Activated CD4-positive, alpha-beta memory T cell treated with anti-CD3 and anti-CD28 coated beads for 36 hours (primary cell): ENCODE data around the gene LRRC75B. TPM values are rescaled to one million over a fixed set of nuclear protein-coding genes. Genes with fewer than 3 reads are reported as not detected.

Experiments
- CTCF ChIA-PET: fragments of 350-600 bp; sonication (Branson Sonifier 250); formaldehyde crosslinking; loops from one replicate; lab custom pipeline; 2021; ENCODE audit warnings: antibody characterized with exemption, inconsistent platforms; lab: Charles Lee
- POLR2A ChIA-PET: fragments of 350-600 bp; sonication (Branson Sonifier 250); formaldehyde crosslinking; loops from one replicate; lab custom pipeline; 2021; ENCODE audit warnings: antibody characterized with exemption; lab: Charles Lee
- DNase-seq: peaks from one replicate; pipeline ENCODE4 v3.0.0-alpha.2; 2020
- H3K27ac Mint-ChIP-seq: one replicate; pipeline ENCODE4 v1.8.0; 2021; ENCODE audit warnings: mixed read lengths
- H3K27me3 Mint-ChIP-seq: one replicate; pipeline ENCODE4 v1.8.0; 2021; ENCODE audit warnings: mixed read lengths
- H3K36me3 Mint-ChIP-seq: one replicate; pipeline ENCODE4 v1.8.0; 2021; ENCODE audit warnings: mixed read lengths
- H3K4me1 Mint-ChIP-seq: one replicate; pipeline ENCODE4 v1.8.0; 2021; ENCODE audit warnings: low read depth, mixed read lengths
- H3K4me3 Mint-ChIP-seq: one replicate; pipeline ENCODE4 v1.8.0; 2021; ENCODE audit warnings: mild to moderate bottlenecking, mixed read lengths
- H3K9me3 Mint-ChIP-seq: one replicate; pipeline ENCODE4 v1.8.0; 2021; ENCODE audit warnings: mixed read lengths
- intact Hi-C: fragments of 100-400 bp; cut with micrococcal nuclease; formaldehyde crosslinking; loops from one replicate; pipeline ENCODE4 v1.15.1; 2023
- total RNA-seq, 2 experiments: library from RNA; stranded (reverse); gene quantifications; one replicate each; pipeline ENCODE4 v1.2.3, GENCODE V29; 2021

The LRRC75B gene
- total RNA-seq, 2 experiments from 2014 or later: 1.1 to 1.2 TPM

- no peaks in the 10 kb centered on the region for H3K36me3 Mint-ChIP-seq
- no peaks in the 10 kb centered on the region for H3K9me3 Mint-ChIP-seq
- peaks cover 2% of the 10 kb centered on the region for H3K4me1 Mint-ChIP-seq
- peaks cover 6% of the 10 kb centered on the region for H3K27me3 Mint-ChIP-seq
- ChIA-PET POLR2A (no interaction called here), CTCF (no interaction called here)
- DNase-seq: no peak
- no peak overlapping the region for H3K27ac Mint-ChIP-seq
- no peak overlapping the region for H3K4me3 Mint-ChIP-seq
- intact Hi-C loops: no loop called here
Observed at GRCh38 chr22:24589518-24590030, 3.3 kb downstream of the LRRC75B start.

- POLR2A ChIA-PET: no interaction called here
- Mint-ChIP-seq H3K4me3 (no peak overlapping the region), H3K4me1 (peaks cover 2% of the 10 kb centered on the region), H3K27ac (no peak overlapping the region), H3K27me3 (peaks cover 6% of the 10 kb centered on the region), H3K9me3 (no peaks in the 10 kb centered on the region), H3K36me3 (no peaks in the 10 kb centered on the region)
- intact Hi-C loops: no loop called here
- DNase-seq: no peak
- CTCF ChIA-PET: no interaction called here
Observed at GRCh38 chr22:24588757-24589481, 4.0 kb downstream of the LRRC75B start.

GRCh38 chr22:24588381-24588756 is 4.5 kb downstream of the LRRC75B start:
- Mint-ChIP-seq H3K4me1 (peaks cover 2% of the 10 kb centered on the region), H3K4me3 (no peak overlapping the region), H3K27me3 (peaks cover 6% of the 10 kb centered on the region), H3K9me3 (no peaks in the 10 kb centered on the region), H3K36me3 (no peaks in the 10 kb centered on the region), H3K27ac (no peak overlapping the region)
- CTCF ChIA-PET: no interaction called here
- DNase-seq: no peak
- intact Hi-C loops: no loop called here
- POLR2A ChIA-PET: no interaction called here

- H3K27ac Mint-ChIP-seq: no peak overlapping the region
- H3K27me3 Mint-ChIP-seq: peaks cover 4% of the 10 kb centered on the region
- ChIA-PET CTCF (no interaction called here), POLR2A (no interaction called here)
- H3K4me3 Mint-ChIP-seq: no peak overlapping the region
- intact Hi-C loops: no loop called here
- DNase-seq: no peak
- H3K9me3 Mint-ChIP-seq: no peaks in the 10 kb centered on the region
- H3K36me3 Mint-ChIP-seq: no peaks in the 10 kb centered on the region
- H3K4me1 Mint-ChIP-seq: peaks cover 2% of the 10 kb centered on the region
Observed at GRCh38 chr22:24587948-24588347, 4.9 kb downstream of the LRRC75B start.

- Mint-ChIP-seq H3K36me3 (no peaks in the 10 kb centered on the region), H3K4me1 (peaks cover under 1% of the 10 kb centered on the region), H3K9me3 (no peaks in the 10 kb centered on the region), H3K4me3 (no peak overlapping the region), H3K27me3 (peaks cover 3% of the 10 kb centered on the region), H3K27ac (no peak overlapping the region)
- CTCF ChIA-PET: no interaction called here
- POLR2A ChIA-PET: no interaction called here
- DNase-seq: no peak
- intact Hi-C loops: no loop called here
Observed at GRCh38 chr22:24587251-24587650, 5.6 kb downstream of the LRRC75B start.

GRCh38 chr22:24585927-24586546 is 6.8 kb downstream of the LRRC75B start:
- ChIA-PET CTCF (no interaction called here), POLR2A (no interaction called here)
- Mint-ChIP-seq H3K27ac (no peak overlapping the region), H3K4me1 (no peaks in the 10 kb centered on the region), H3K36me3 (no peaks in the 10 kb centered on the region), H3K27me3 (no peaks in the 10 kb centered on the region), H3K9me3 (no peaks in the 10 kb centered on the region), H3K4me3 (no peak overlapping the region)
- no peak for DNase-seq
- intact Hi-C loops: no loop called here

GRCh38 chr22:24585461-24585860 is 7.4 kb downstream of the LRRC75B start:
- ChIA-PET CTCF (no interaction called here), POLR2A (no interaction called here)
- Mint-ChIP-seq H3K36me3 (no peaks in the 10 kb centered on the region), H3K9me3 (no peaks in the 10 kb centered on the region), H3K27ac (no peak overlapping the region), H3K4me3 (no peak overlapping the region), H3K4me1 (no peaks in the 10 kb centered on the region), H3K27me3 (no peaks in the 10 kb centered on the region)
- intact Hi-C loops: no loop called here
- no peak for DNase-seq

GRCh38 chr22:24584871-24585411 is 7.9 kb downstream of the LRRC75B start:
- intact Hi-C loops: no loop called here
- no peak for DNase-seq
- POLR2A ChIA-PET: no interaction called here

GRCh38 chr22:24584166-24584790 is 8.6 kb downstream of the LRRC75B start:
- Mint-ChIP-seq H3K36me3 (no peaks in the 10 kb centered on the region), H3K4me3 (no peak overlapping the region), H3K27ac (no peak overlapping the region), H3K9me3 (no peaks in the 10 kb centered on the region), H3K4me1 (no peaks in the 10 kb centered on the region), H3K27me3 (no peaks in the 10 kb centered on the region)
- ChIA-PET POLR2A (no interaction called here), CTCF (interaction anchor here (0.6 kb wide), 1 partner anchor 91 kb away, joined by 3 read pairs; no protein-coding TSS in a partner anchor)
- no peak for DNase-seq
- intact Hi-C loops: no loop called here

More at GRCh38 chr22:24584871-24585411, 7.9 kb downstream of the LRRC75B start:
- Mint-ChIP-seq H3K9me3 (no peaks in the 10 kb centered on the region), H3K27ac (no peak overlapping the region), H3K4me3 (no peak overlapping the region), H3K36me3 (no peaks in the 10 kb centered on the region), H3K27me3 (no peaks in the 10 kb centered on the region), H3K4me1 (no peaks in the 10 kb centered on the region)
- CTCF ChIA-PET: no interaction called here

- H3K9me3 Mint-ChIP-seq: no peaks in the 10 kb centered on the region
- no peaks in the 10 kb centered on the region for H3K36me3 Mint-ChIP-seq
- no peaks in the 10 kb centered on the region for H3K4me1 Mint-ChIP-seq
- intact Hi-C loops: no loop called here
- H3K27me3 Mint-ChIP-seq: no peaks in the 10 kb centered on the region
- ChIA-PET POLR2A (no interaction called here), CTCF (interaction anchor here (0.6 kb wide), 1 partner anchor 90 kb away, joined by 3 read pairs; no protein-coding TSS in a partner anchor)
- DNase-seq: no peak
- no peak overlapping the region for H3K27ac Mint-ChIP-seq
- H3K4me3 Mint-ChIP-seq: no peak overlapping the region
Observed at GRCh38 chr22:24583221-24584165, 9.4 kb downstream of the LRRC75B start.

- no peaks in the 10 kb centered on the region for H3K27me3 Mint-ChIP-seq
- no peak overlapping the region for H3K4me3 Mint-ChIP-seq
- CTCF ChIA-PET: no interaction called here
- POLR2A ChIA-PET: interaction anchor here (0.5 kb wide), 1 partner anchor 90 kb away, joined by 3 read pairs; no protein-coding TSS in a partner anchor
- H3K4me1 Mint-ChIP-seq: no peaks in the 10 kb centered on the region
- no peak for DNase-seq
- H3K27ac Mint-ChIP-seq: no peak overlapping the region
- no peaks in the 10 kb centered on the region for H3K9me3 Mint-ChIP-seq
- no peaks in the 10 kb centered on the region for H3K36me3 Mint-ChIP-seq
- intact Hi-C loops: no loop called here
Observed at GRCh38 chr22:24582056-24582814, 10.6 kb downstream of the LRRC75B start.
